NCI-H524 (cell line): ENCODE measurements around the gene GDPD1.

Source experiments
- DNase-seq, 2 experiments: peaks; one replicate each; lab custom pipeline; 2025; lab: John Stamatoyannopoulos, UW

GDPD1 gene

DNA sequence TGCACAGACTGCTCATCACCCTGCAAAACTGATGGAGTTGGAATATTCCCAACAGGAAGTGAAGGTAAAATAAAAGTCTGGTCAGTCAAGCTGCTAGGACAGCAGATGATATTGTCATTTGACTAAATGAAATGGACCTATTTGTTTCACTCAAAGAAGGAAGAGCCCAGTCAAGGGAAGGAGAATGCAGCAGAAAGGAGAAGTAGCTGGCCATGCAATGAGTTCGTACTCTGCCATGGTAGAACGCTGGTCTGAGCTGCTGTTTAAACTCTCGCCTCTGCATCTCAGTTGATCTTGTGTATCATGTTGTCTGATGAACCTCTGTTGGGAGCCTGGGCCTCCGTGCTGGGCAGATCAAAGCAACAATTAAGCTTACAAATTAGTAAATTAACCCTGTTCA is 95.6 kb downstream of the GDPD1 start:
- no peak for DNase-seq
